ACC112 (cell line): ENCODE results near the gene PRSS2.

ENCODE experiments used
- H2AFZ ChIP-seq: fragments of 200-600 bp; sonication (generic); one replicate; pipeline ENCODE4 v1.6.0; 2017; ENCODE audit warnings: antibody characterized with exemption, low read length; ENCODE audit not compliant: unreplicated experiment
- H3K27ac ChIP-seq: fragments of 200-600 bp; sonication (generic); 2 replicates; pipeline ENCODE4 v1.5.1; 2014; ENCODE audit warnings: low read depth, mild to moderate bottlenecking, antibody characterized with exemption, low read length, moderate library complexity
- H3K27me3 ChIP-seq: fragments of 200-600 bp; sonication (generic); 2 replicates; pipeline ENCODE4 v1.6.1; 2014; ENCODE audit warnings: mild to moderate bottlenecking, antibody characterized with exemption, low read length, moderate library complexity, mixed read lengths; ENCODE audit not compliant: insufficient read depth
- H3K36me3 ChIP-seq: fragments of 200-600 bp; sonication (generic); 2 replicates; pipeline ENCODE4 v1.6.1; 2016; ENCODE audit warnings: mild to moderate bottlenecking, antibody characterized with exemption, low read length, moderate library complexity, mixed read lengths; ENCODE audit not compliant: insufficient read depth
- H3K4me1 ChIP-seq: fragments of 200-600 bp; sonication (generic); one replicate; pipeline ENCODE4 v1.6.1; 2016; ENCODE audit warnings: low read length, mixed read lengths; ENCODE audit not compliant: insufficient read depth, unreplicated experiment, control insufficient read depth
- H3K4me3 ChIP-seq: fragments of 200-600 bp; sonication (generic); 2 replicates; pipeline ENCODE4 v1.5.1; 2014; ENCODE audit warnings: mild to moderate bottlenecking, low read depth, low read length
- H3K79me2 ChIP-seq: fragments of 200-600 bp; sonication (generic); one replicate; pipeline ENCODE4 v1.6.0; 2016; ENCODE audit warnings: low read length; ENCODE audit not compliant: control insufficient read depth, unreplicated experiment, insufficient read depth

Gene PRSS2

GRCh38 chr7:142813226-142813625 is 42.5 kb downstream of the PRSS2 start:
- no peak overlapping the region for H2AFZ ChIP-seq
- H3K4me3 ChIP-seq = no peak overlapping the region
- H3K36me3 ChIP-seq = no peaks in the 10 kb centered on the region
- peaks cover 17% of the 10 kb centered on the region for H3K4me1 ChIP-seq
- H3K27ac ChIP-seq = no peak overlapping the region
- H3K27me3 ChIP-seq = peaks cover 42% of the 10 kb centered on the region
- no peaks in the 10 kb centered on the region for H3K79me2 ChIP-seq

- Histone ChIP-seq H3K79me2 (no peaks in the 10 kb centered on the region), H3K27me3 (peaks cover 47% of the 10 kb centered on the region), H3K4me1 (peaks cover 12% of the 10 kb centered on the region), H3K4me3 (no peak overlapping the region), H3K36me3 (no peaks in the 10 kb centered on the region), H3K27ac (no peak overlapping the region), H2AFZ (no peak overlapping the region)
Observed at GRCh38 chr7:142813699-142814098, 42.9 kb downstream of the PRSS2 start.

- no peak overlapping the region for H2AFZ ChIP-seq
- H3K4me3 ChIP-seq = no peak overlapping the region
Observed at GRCh38 chr7:142814451-142814850, 43.7 kb downstream of the PRSS2 start.

GRCh38 chr7:142815134-142815533 is 44.4 kb downstream of the PRSS2 start:
- Histone ChIP-seq H3K27ac (no peak overlapping the region), H2AFZ (no peak overlapping the region), H3K79me2 (no peaks in the 10 kb centered on the region), H3K4me3 (no peak overlapping the region), H3K4me1 (peaks cover 9% of the 10 kb centered on the region), H3K27me3 (peaks cover 61% of the 10 kb centered on the region), H3K36me3 (no peaks in the 10 kb centered on the region)

More at GRCh38 chr7:142814451-142814850, 43.7 kb downstream of the PRSS2 start:
- no peaks in the 10 kb centered on the region for H3K36me3 ChIP-seq
- H3K4me1 ChIP-seq = peaks cover 9% of the 10 kb centered on the region
- H3K27ac ChIP-seq = no peak overlapping the region
- no peaks in the 10 kb centered on the region for H3K79me2 ChIP-seq
- H3K27me3 ChIP-seq = peaks cover 54% of the 10 kb centered on the region

- H2AFZ ChIP-seq = no peak overlapping the region
- no peak overlapping the region for H3K4me3 ChIP-seq
- H3K36me3 ChIP-seq = no peaks in the 10 kb centered on the region
- peaks cover 7% of the 10 kb centered on the region for H3K4me1 ChIP-seq
- peaks cover 70% of the 10 kb centered on the region for H3K27me3 ChIP-seq
- no peak overlapping the region for H3K27ac ChIP-seq
- no peaks in the 10 kb centered on the region for H3K79me2 ChIP-seq
Observed at GRCh38 chr7:142817506-142817905, 46.7 kb downstream of the PRSS2 start.

- Histone ChIP-seq H2AFZ (no peak overlapping the region), H3K27ac (no peak overlapping the region), H3K4me3 (no peak overlapping the region), H3K27me3 (peaks cover 83% of the 10 kb centered on the region), H3K4me1 (no peaks in the 10 kb centered on the region), H3K79me2 (no peaks in the 10 kb centered on the region), H3K36me3 (no peaks in the 10 kb centered on the region)
Observed at GRCh38 chr7:142819530-142819929, 48.8 kb downstream of the PRSS2 start.

GRCh38 chr7:142822714-142823113 is 51.9 kb downstream of the PRSS2 start:
- H3K27ac ChIP-seq = no peak overlapping the region
- peaks cover 55% of the 10 kb centered on the region for H3K27me3 ChIP-seq
- no peaks in the 10 kb centered on the region for H3K4me1 ChIP-seq
- H2AFZ ChIP-seq = no peak overlapping the region
- no peaks in the 10 kb centered on the region for H3K79me2 ChIP-seq
- H3K36me3 ChIP-seq = no peaks in the 10 kb centered on the region
- H3K4me3 ChIP-seq = no peak overlapping the region
